Upper lobe of right lung (tissue), 1 donor: ENCODE results near the gene RTN4RL1. TPM values are rescaled to one million over a fixed set of nuclear protein-coding genes. Genes with fewer than 3 reads are reported as not detected.

Experiments used
- ATAC-seq: fragments of 200-7000 bp; cut with Tn5 transposase; one replicate; pipeline ENCODE4 v1.9.1; 2020; ENCODE audit warnings: mild to moderate bottlenecking, moderate library complexity
- DNase-seq: peaks from one replicate; pipeline ENCODE4 v3.0.0-alpha.2; 2020
- H3K27ac ChIP-seq: fragments of 200-600 bp; one replicate; pipeline ENCODE4 v1.8.0; 2022
- H3K27me3 ChIP-seq: fragments of 200-600 bp; one replicate; pipeline ENCODE4 v1.8.0; 2022; ENCODE audit warnings: mild to moderate bottlenecking
- H3K36me3 ChIP-seq: fragments of 200-600 bp; one replicate; pipeline ENCODE4 v1.8.0; 2022
- H3K4me1 ChIP-seq: fragments of 200-600 bp; one replicate; pipeline ENCODE4 v1.8.0; 2022
- H3K4me3 ChIP-seq: fragments of 200-600 bp; one replicate; pipeline ENCODE4 v1.8.0; 2022; ENCODE audit warnings: mild to moderate bottlenecking
- H3K9me3 ChIP-seq: fragments of 200-600 bp; one replicate; pipeline ENCODE4 v1.8.0; 2022
- CTCF ChIP-seq: fragments of 200-600 bp; IDR thresholded peaks from one replicate; pipeline ENCODE4 v1.8.0; 2022; ENCODE audit warnings: antibody characterized with exemption
- intact Hi-C: fragments of 100-400 bp; cut with DNase I; formaldehyde crosslinking; loops from one replicate; pipeline ENCODE4 v1.11.0; 2022
- total RNA-seq: library from RNA; stranded (reverse); fragmentation: NEBNext Ultra II Directional; extraction: Animal tissue kit (Norgen Biotek cat#: 25700); gene quantifications from one replicate; pipeline ENCODE4 v1.2.1, GENCODE V29; 2021
- donor health status: DM: no; HTN: yes; CAD: no; lungs with severe emphysema.

Gene RTN4RL1
- total RNA-seq, 1 donor from 2014 or later, result 4.3 TPM

GRCh38 chr17:2064980-2065785, 40.0 kb upstream of the RTN4RL1 start:
- Histone ChIP-seq H3K36me3 (peaks cover 24% of the 10 kb centered on the region), H3K9me3 (no peaks in the 10 kb centered on the region), H3K4me3 (no peak overlapping the region), H3K4me1 (peaks cover 72% of the 10 kb centered on the region), H3K27ac (peak overlapping the region; percentile 55), H3K27me3 (no peaks in the 10 kb centered on the region)
- intact Hi-C loops, result no loop called here
- peak; percentile 38 for TF ChIP-seq CTCF
- DNase-seq (no peak), ATAC-seq (peak; percentile 54)

- no peak for ATAC-seq
- Histone ChIP-seq H3K27ac (peak overlapping the region; percentile 55), H3K4me3 (no peak overlapping the region), H3K36me3 (peaks cover 31% of the 10 kb centered on the region), H3K9me3 (no peaks in the 10 kb centered on the region), H3K4me1 (peaks cover 78% of the 10 kb centered on the region), H3K27me3 (no peaks in the 10 kb centered on the region)
- no peak for DNase-seq
- no peak for TF ChIP-seq CTCF
- intact Hi-C loops, result no loop called here
Observed at GRCh38 chr17:2064520-2064971, 39.4 kb upstream of the RTN4RL1 start.

- DNase-seq, result no peak
- Histone ChIP-seq H3K27ac (peak overlapping the region; percentile 55), H3K36me3 (peaks cover 32% of the 10 kb centered on the region), H3K4me3 (no peak overlapping the region), H3K4me1 (peaks cover 82% of the 10 kb centered on the region), H3K9me3 (no peaks in the 10 kb centered on the region), H3K27me3 (no peaks in the 10 kb centered on the region)
- ATAC-seq, result no peak
- intact Hi-C loops, result no loop called here
- no peak for TF ChIP-seq CTCF
Observed at GRCh38 chr17:2064147-2064489, 39.0 kb upstream of the RTN4RL1 start.

- DNase-seq (no peak), ATAC-seq (no peak)
- H3K4me1 ChIP-seq, result peaks cover 80% of the 10 kb centered on the region
- H3K4me3 ChIP-seq, result no peak overlapping the region
- intact Hi-C loops, result no loop called here
- H3K36me3 ChIP-seq, result peaks cover 28% of the 10 kb centered on the region
- H3K9me3 ChIP-seq, result no peaks in the 10 kb centered on the region
- H3K27me3 ChIP-seq, result no peaks in the 10 kb centered on the region
- TF ChIP-seq CTCF, result no peak
- H3K27ac ChIP-seq, result peak overlapping the region; percentile 69
Observed at GRCh38 chr17:2063261-2064146, 38.4 kb upstream of the RTN4RL1 start.

GRCh38 chr17:2062571-2063183, 37.5 kb upstream of the RTN4RL1 start:
- no peak overlapping the region for H3K4me3 ChIP-seq
- intact Hi-C loops, result no loop called here
- no peak for DNase-seq
- H3K36me3 ChIP-seq, result peaks cover 24% of the 10 kb centered on the region
- no peak for TF ChIP-seq CTCF
- H3K27me3 ChIP-seq, result no peaks in the 10 kb centered on the region
- peaks cover 72% of the 10 kb centered on the region for H3K4me1 ChIP-seq
- peak overlapping the region; percentile 69 for H3K27ac ChIP-seq
- ATAC-seq, result no peak
- no peaks in the 10 kb centered on the region for H3K9me3 ChIP-seq
